Neural progenitor cell (in vitro differentiated cells): ENCODE results near the gene PDE6B.

Experiments
- EZH2 ChIP-seq: fragments of 200-600 bp; sonication (generic); IDR thresholded peaks from 2 replicates; pipeline ENCODE4 v1.6.1; 2017; ENCODE audit warnings: antibody characterized with exemption, mild to moderate bottlenecking, moderate library complexity
- EZH2phosphoT487 ChIP-seq: fragments of 200-600 bp; sonication (generic); IDR thresholded peaks from 2 replicates; pipeline ENCODE4 v1.6.1; 2017; ENCODE audit warnings: antibody characterized with exemption
- TF ChIP-seq, protein P1 (sequence below): fragments of 200-600 bp; sonication (generic); IDR thresholded peaks from 2 replicates; pipeline ENCODE4 v1.5.1; 2017; ENCODE audit warnings: antibody characterized with exemption, mild to moderate bottlenecking

DNA sequence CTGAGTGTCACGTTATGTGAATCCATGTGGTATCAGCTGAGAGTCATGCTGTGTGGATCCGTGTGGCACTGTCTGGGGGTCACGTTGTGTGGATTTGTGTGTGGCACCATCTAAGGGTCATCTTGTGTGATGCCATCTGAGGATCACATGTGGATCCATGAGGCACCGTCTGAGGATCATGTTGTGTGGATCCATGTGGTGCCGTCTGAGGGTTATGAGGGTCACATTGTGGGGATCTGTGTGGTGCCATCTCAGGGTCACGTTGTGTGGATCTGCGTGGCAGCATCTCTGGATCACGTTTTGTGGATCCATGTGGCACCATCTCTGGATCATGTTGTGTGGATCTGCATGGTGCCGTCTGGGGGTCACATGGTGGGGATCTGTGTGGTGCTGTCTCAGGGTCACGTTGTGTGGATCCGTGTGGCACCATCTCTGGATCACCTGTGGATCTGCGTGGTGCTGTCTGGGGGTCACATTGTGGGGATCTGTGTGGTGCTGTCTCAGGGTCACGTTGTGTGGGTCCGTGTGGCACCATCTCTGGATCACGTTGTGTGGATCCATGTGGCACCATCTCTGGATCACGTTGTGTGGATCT, 6.9 kb downstream of the PDE6B start:
- TF ChIP-seq, protein P1, sequence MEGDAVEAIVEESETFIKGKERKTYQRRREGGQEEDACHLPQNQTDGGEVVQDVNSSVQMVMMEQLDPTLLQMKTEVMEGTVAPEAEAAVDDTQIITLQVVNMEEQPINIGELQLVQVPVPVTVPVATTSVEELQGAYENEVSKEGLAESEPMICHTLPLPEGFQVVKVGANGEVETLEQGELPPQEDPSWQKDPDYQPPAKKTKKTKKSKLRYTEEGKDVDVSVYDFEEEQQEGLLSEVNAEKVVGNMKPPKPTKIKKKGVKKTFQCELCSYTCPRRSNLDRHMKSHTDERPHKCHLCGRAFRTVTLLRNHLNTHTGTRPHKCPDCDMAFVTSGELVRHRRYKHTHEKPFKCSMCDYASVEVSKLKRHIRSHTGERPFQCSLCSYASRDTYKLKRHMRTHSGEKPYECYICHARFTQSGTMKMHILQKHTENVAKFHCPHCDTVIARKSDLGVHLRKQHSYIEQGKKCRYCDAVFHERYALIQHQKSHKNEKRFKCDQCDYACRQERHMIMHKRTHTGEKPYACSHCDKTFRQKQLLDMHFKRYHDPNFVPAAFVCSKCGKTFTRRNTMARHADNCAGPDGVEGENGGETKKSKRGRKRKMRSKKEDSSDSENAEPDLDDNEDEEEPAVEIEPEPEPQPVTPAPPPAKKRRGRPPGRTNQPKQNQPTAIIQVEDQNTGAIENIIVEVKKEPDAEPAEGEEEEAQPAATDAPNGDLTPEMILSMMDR: no peak
- TF ChIP-seq EZH2phosphoT487 (no peak), EZH2 (no peak)
